HepG2 (cell line): ENCODE measurements around the gene IL1A. TPM values are rescaled to one million over a fixed set of nuclear protein-coding genes. Genes with fewer than 3 reads are reported as not detected.

ENCODE experiments used
- ATAC-seq: fragments of 200-7000 bp; cut with Tn5 transposase; 3 replicates; pipeline ENCODE4 v1.9.1; 2020; ENCODE audit warnings: mild to moderate bottlenecking, moderate library complexity
- BruUV-seq: library from RNA; stranded (reverse); fragments of 400-500 nt; replicated peaks from 2 replicates; lab custom pipeline; 2021; lab: Mats Ljungman, UMichigan
- CTCF ChIA-PET: fragments of 300-600 bp; formaldehyde crosslinking; extraction: SDS; loops from one replicate; lab custom pipeline; 2021; ENCODE audit warnings: low total read pairs, inconsistent platforms, low intra/inter-chr PET ratio; lab: Yijun Ruan, JAX
- POLR2A ChIA-PET: fragments of 350-600 bp; sonication (Branson Sonifier 250); formaldehyde crosslinking; loops from one replicate; lab custom pipeline; 2020; ENCODE audit warnings: antibody characterized with exemption, inconsistent platforms; lab: Yijun Ruan, JAX
- DNase-seq: peaks from one replicate; pipeline ENCODE4 v3.0.0-alpha.2; 2015; ENCODE audit warnings: low spot score
- FAIRE-seq: peaks from 3 replicates; lab custom pipeline; 2011; peaks lifted over from hg19 to GRCh38; lab: Jason Lieb, UNC
- H2AFZ ChIP-seq: one replicate; pipeline ENCODE4 v1.6.1; 2011; ENCODE audit warnings: low read length, inconsistent platforms
- H3K27ac ChIP-seq: fragments of 300-600 bp; 3 replicates; pipeline ENCODE4 v1.8.0; 2011; ENCODE audit warnings: mixed run types, mild to moderate bottlenecking, mixed read lengths, low read length, inconsistent platforms; ENCODE audit not compliant: insufficient read depth; ENCODE audit errors: extremely low read length
- H3K27me3 ChIP-seq, 2 experiments: fragments of 200-600 bp in 1 of 2; 2 replicates in 1 of 2; 3 replicates in 1 of 2; pipeline versions ENCODE4 v1.6.0 to v1.8.0; 2011; ENCODE audit warnings: low read length in 2 of 2, mild to moderate bottlenecking in 2 of 2, moderate library complexity in 2 of 2, inconsistent platforms in 1 of 2; ENCODE audit not compliant: insufficient read depth in 2 of 2, control insufficient read depth in 1 of 2
- H3K36me3 ChIP-seq, 2 experiments: fragments of 200-600 bp in 1 of 2; replicated peaks in 1 of 2; 2 replicates in 1 of 2; 3 replicates in 1 of 2; pipeline versions ENCODE4 v1.5.1 to v1.8.0; 2011; ENCODE audit warnings: low read length in 2 of 2, inconsistent platforms in 1 of 2; ENCODE audit not compliant: insufficient read depth in 2 of 2, control insufficient read depth in 1 of 2
- H3K4me1 ChIP-seq: 2 replicates; pipeline ENCODE4 v1.5.1; 2012; ENCODE audit warnings: low read length, inconsistent platforms; ENCODE audit not compliant: insufficient read depth
- H3K4me2 ChIP-seq: 2 replicates; pipeline ENCODE4 v1.6.0; 2011; ENCODE audit warnings: low read depth, low read length, inconsistent platforms
- H3K4me3 ChIP-seq, 3 experiments: fragments of 200-600 bp in 1 of 3; sonication (generic), shearing (Covaris generic) in 1 of 3; replicated peaks in 1 of 3; 2 replicates each; pipeline ENCODE4 v1.5.1; 2011 to 2016; ENCODE audit warnings: low read length in 3 of 3, inconsistent platforms in 2 of 3, low read depth in 2 of 3, mild to moderate bottlenecking in 2 of 3, control low read depth in 1 of 3, mixed read lengths in 1 of 3; ENCODE audit not compliant: insufficient read depth in 1 of 3
- H3K79me2 ChIP-seq: one replicate; pipeline ENCODE4 v1.6.1; 2011; ENCODE audit warnings: low read length, inconsistent platforms; ENCODE audit not compliant: insufficient read depth
- H3K9ac ChIP-seq: 2 replicates; pipeline ENCODE4 v1.6.0; 2011; ENCODE audit warnings: mild to moderate bottlenecking, low read depth, low read length, inconsistent platforms; ENCODE audit not compliant: insufficient read depth
- H3K9me3 ChIP-seq: 2 replicates; pipeline ENCODE4 v1.5.1; 2012; ENCODE audit warnings: mild to moderate bottlenecking, low read length
- H4K20me1 ChIP-seq: 2 replicates; pipeline ENCODE4 v1.6.0; 2011; ENCODE audit warnings: inconsistent platforms, mild to moderate bottlenecking, low read length, moderate library complexity; ENCODE audit not compliant: insufficient read depth
- ELF4 ChIP-seq: sonication (generic); formaldehyde crosslinking; IDR thresholded peaks from 2 replicates; pipeline ENCODE4 v1.5.0; 2020; ENCODE audit warnings: missing genetic modification reagents, mild to moderate bottlenecking, moderate library complexity, borderline replicate concordance
- EZH2 ChIP-seq: conservative IDR thresholded peaks from 2 replicates; pipeline ENCODE4 v1.6.1; 2012; ENCODE audit warnings: mild to moderate bottlenecking, low read depth, low read length, moderate library complexity
- GATAD1 ChIP-seq: IDR thresholded peaks from 2 replicates; pipeline ENCODE4 v1.6.1; 2016; ENCODE audit warnings: missing genetic modification reagents, missing compliant biosample characterization
- HNRNPLL ChIP-seq: fragments of 200-400 bp; formaldehyde crosslinking; IDR thresholded peaks from 2 replicates; pipeline ENCODE4 v1.6.1; 2017; ENCODE audit warnings: mild to moderate bottlenecking, low read depth, low read length; ENCODE audit not compliant: poor library complexity, severe bottlenecking
- KLF16 ChIP-seq, 2 experiments: sonication (generic) in 1 of 2; formaldehyde crosslinking in 1 of 2; IDR thresholded peaks; 2 replicates each; pipeline versions ENCODE4 v1.6.1 to v1.8.0; 2016 to 2023; ENCODE audit warnings: missing genetic modification reagents in 2 of 2, missing compliant biosample characterization in 1 of 2
- PAWR ChIP-seq: sonication (generic); formaldehyde crosslinking; IDR thresholded peaks from 2 replicates; pipeline ENCODE4 v1.4.0; 2020; ENCODE audit warnings: missing genetic modification reagents, mild to moderate bottlenecking, borderline replicate concordance
- RORA ChIP-seq: sonication (generic); formaldehyde crosslinking; IDR thresholded peaks from 2 replicates; pipeline ENCODE4 v1.5.0; 2020; ENCODE audit warnings: mild to moderate bottlenecking, missing genetic modification reagents, moderate library complexity
- SIX4 ChIP-seq: sonication (generic); formaldehyde crosslinking; IDR thresholded peaks from 2 replicates; pipeline ENCODE4 v1.4.0; 2020; ENCODE audit warnings: missing genetic modification reagents
- SOX5 ChIP-seq: IDR thresholded peaks from 2 replicates; pipeline ENCODE4 v1.6.1; 2016; ENCODE audit warnings: borderline replicate concordance
- ZIK1 ChIP-seq: sonication (generic); formaldehyde crosslinking; IDR thresholded peaks from 2 replicates; pipeline ENCODE4 v1.5.0; 2020; ENCODE audit warnings: mild to moderate bottlenecking, low read depth, missing genetic modification reagents, borderline replicate concordance
- ZNF225 ChIP-seq: sonication (generic); formaldehyde crosslinking; IDR thresholded peaks from 2 replicates; pipeline ENCODE4 v1.4.0; 2020; ENCODE audit warnings: mild to moderate bottlenecking, missing genetic modification reagents
- ZNF235 ChIP-seq: sonication (generic); formaldehyde crosslinking; IDR thresholded peaks from 2 replicates; pipeline ENCODE4 v1.8.1; 2023; ENCODE audit warnings: mild to moderate bottlenecking, missing genetic modification reagents, borderline replicate concordance
- ZNF333 ChIP-seq: sonication (generic); formaldehyde crosslinking; IDR thresholded peaks from 2 replicates; pipeline ENCODE4 v1.4.0; 2020; ENCODE audit warnings: mild to moderate bottlenecking, missing genetic modification reagents, borderline replicate concordance
- ZZZ3 ChIP-seq: sonication (generic); formaldehyde crosslinking; IDR thresholded peaks from 2 replicates; pipeline ENCODE4 v1.4.0; 2020; ENCODE audit warnings: missing genetic modification reagents, mild to moderate bottlenecking, borderline replicate concordance
- WGBS: methylation state at CpG from one replicate; pipeline ENCODE4 v1.1.6; 2017; ENCODE audit warnings: low lambda C conversion rate; 5-methylcytosine and 5-hydroxymethylcytosine counted together
- in situ Hi-C: cut with HindIII; loops from 2 replicates; pipeline ENCODE4 v1.10.0; 2017; ENCODE audit warnings: low pct_unique_long_range_greater_than_20kb; ENCODE audit not compliant: extremely low pct_ligation_motif_present
- intact Hi-C: fragments of 100-400 bp; cut with micrococcal nuclease; formaldehyde crosslinking; loops from one replicate; pipeline ENCODE4 v1.10.0; 2022; ENCODE audit not compliant: unreplicated experiment
- polyA plus RNA-seq, 8 experiments: library from polyadenylated mRNA; depleted of rRNA in 3 of 8; stranded (reverse) in 7 of 8; unstranded in 1 of 8; fragments of >200 nt; fragmentation: Illumina TruSeq in 4 of 8; extraction: Trizol in 4 of 8; gene quantifications; 2 replicates each; pipeline versions ENCODE4 v1.2.1 to v1.2.3, GENCODE V29; 2011 to 2016; ENCODE audit warnings: low read depth in 4 of 8, missing spikeins in 1 of 8, mixed read lengths in 1 of 8; ENCODE audit not compliant: insufficient read depth in 1 of 8
- total RNA-seq, 5 experiments: library from RNA; depleted of rRNA; stranded (reverse); fragments of >200 nt; fragmentation: Illumina TruSeq; extraction: Trizol; gene quantifications; 2 replicates each; pipeline ENCODE4 v1.2.3, GENCODE V29; 2016; ENCODE audit warnings: low read depth in 1 of 5
- TF ChIP-seq, protein P1 (sequence below): sonication (generic); formaldehyde crosslinking; IDR thresholded peaks from 2 replicates; pipeline ENCODE4 v1.4.0; 2020; ENCODE audit warnings: missing genetic modification reagents
- TF ChIP-seq, protein P2 (sequence below): sonication (generic); formaldehyde crosslinking; IDR thresholded peaks from 2 replicates; pipeline ENCODE4 v1.5.0; 2020; ENCODE audit warnings: mild to moderate bottlenecking, missing genetic modification reagents
- TF ChIP-seq, protein P3 (sequence below): sonication (generic); formaldehyde crosslinking; IDR thresholded peaks from 2 replicates; pipeline ENCODE4 v1.8.1; 2023; ENCODE audit warnings: mild to moderate bottlenecking, missing genetic modification reagents
- TF ChIP-seq, protein P4 (sequence below): sonication (generic); formaldehyde crosslinking; IDR thresholded peaks from 2 replicates; pipeline ENCODE4 v1.5.0; 2020; ENCODE audit warnings: missing genetic modification reagents

IL1A gene
- total and polyA plus RNA-seq, 2 of the 13 experiments (the other 11 are each of a cell fraction or from before 2014, with no cell fraction given), result not detected

DNA sequence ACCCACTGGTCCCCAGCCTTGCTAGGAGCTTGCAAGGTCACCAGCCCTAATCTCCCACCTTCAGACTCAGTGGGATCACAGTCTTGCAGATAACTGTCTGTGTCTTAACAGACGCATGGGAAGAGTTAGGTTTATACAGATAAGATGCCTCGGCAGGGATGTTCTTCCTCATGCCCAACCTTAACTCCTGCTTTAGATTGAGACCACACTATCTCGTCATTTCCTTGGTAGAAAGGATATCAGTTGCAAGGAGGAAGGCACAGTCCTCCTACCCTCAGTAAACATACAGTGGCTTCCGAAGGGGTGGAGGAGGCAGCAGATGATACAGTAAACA lies 56.3 kb downstream of the IL1A start:
- DNase-seq (no peak), FAIRE-seq (no peak), ATAC-seq (no peak)
- Histone ChIP-seq H4K20me1 (no peaks in the 10 kb centered on the region), H3K9ac (no peak overlapping the region), H3K9me3 (no peaks in the 10 kb centered on the region), H3K79me2 (no peaks in the 10 kb centered on the region), H3K36me3 (no peaks in the 10 kb centered on the region), H3K4me3 (no peak overlapping the region), H3K4me1 (peaks cover 23% of the 10 kb centered on the region), H3K27me3 (no peaks in the 10 kb centered on the region; a peak in 1 of 5 replicates), H3K4me2 (no peak overlapping the region), H2AFZ (no peak overlapping the region), H3K27ac (no peak overlapping the region)
- WGBS, result 82% methylated on average over 4 of the region's 4 CpGs
- in situ Hi-C loops, result no loop called here
- ChIA-PET POLR2A (no interaction called here), CTCF (interaction anchor here (4.9 to 5.8 kb wide), 2 partner anchors 102 to 127 kb away, joined by 96 to 113 read pairs; no protein-coding TSS in a partner anchor)
- BruUV-seq, result no TSS peak
- intact Hi-C loops, result loop anchor here (5.0 to 10.0 kb wide), 2 partner anchors 246 to 463 kb away; partner anchors contain the start of gene TTL
- TF ChIP-seq ZNF225 (CRISPR knock-in tag) (no peak), EZH2 (no peak), ZIK1 (CRISPR knock-in tag) (no peak), ZZZ3 (CRISPR knock-in tag) (no peak), SOX5 (no peak), ZNF333 (CRISPR knock-in tag) (no peak), GATAD1 (no peak), ZNF235 (no peak), KLF16 (CRISPR knock-in tag; IDR thresholded peaks at IDR 0.05) (no peak), RORA (no peak), SIX4 (no peak), PAWR (CRISPR knock-in tag) (no peak), ELF4 (CRISPR knock-in tag) (no peak), HNRNPLL (no peak)
- TF ChIP-seq, protein P1, sequence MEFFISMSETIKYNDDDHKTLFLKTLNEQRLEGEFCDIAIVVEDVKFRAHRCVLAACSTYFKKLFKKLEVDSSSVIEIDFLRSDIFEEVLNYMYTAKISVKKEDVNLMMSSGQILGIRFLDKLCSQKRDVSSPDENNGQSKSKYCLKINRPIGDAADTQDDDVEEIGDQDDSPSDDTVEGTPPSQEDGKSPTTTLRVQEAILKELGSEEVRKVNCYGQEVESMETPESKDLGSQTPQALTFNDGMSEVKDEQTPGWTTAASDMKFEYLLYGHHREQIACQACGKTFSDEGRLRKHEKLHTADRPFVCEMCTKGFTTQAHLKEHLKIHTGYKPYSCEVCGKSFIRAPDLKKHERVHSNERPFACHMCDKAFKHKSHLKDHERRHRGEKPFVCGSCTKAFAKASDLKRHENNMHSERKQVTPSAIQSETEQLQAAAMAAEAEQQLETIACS (CRISPR knock-in tag), result no peak
- TF ChIP-seq, protein P2, sequence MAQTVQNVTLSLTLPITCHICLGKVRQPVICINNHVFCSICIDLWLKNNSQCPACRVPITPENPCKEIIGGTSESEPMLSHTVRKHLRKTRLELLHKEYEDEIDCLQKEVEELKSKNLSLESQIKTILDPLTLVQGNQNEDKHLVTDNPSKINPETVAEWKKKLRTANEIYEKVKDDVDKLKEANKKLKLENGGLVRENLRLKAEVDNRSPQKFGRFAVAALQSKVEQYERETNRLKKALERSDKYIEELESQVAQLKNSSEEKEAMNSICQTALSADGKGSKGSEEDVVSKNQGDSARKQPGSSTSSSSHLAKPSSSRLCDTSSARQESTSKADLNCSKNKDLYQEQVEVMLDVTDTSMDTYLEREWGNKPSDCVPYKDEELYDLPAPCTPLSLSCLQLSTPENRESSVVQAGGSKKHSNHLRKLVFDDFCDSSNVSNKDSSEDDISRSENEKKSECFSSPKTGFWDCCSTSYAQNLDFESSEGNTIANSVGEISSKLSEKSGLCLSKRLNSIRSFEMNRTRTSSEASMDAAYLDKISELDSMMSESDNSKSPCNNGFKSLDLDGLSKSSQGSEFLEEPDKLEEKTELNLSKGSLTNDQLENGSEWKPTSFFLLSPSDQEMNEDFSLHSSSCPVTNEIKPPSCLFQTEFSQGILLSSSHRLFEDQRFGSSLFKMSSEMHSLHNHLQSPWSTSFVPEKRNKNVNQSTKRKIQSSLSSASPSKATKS (CRISPR knock-in tag), result no peak
- TF ChIP-seq, protein P3, sequence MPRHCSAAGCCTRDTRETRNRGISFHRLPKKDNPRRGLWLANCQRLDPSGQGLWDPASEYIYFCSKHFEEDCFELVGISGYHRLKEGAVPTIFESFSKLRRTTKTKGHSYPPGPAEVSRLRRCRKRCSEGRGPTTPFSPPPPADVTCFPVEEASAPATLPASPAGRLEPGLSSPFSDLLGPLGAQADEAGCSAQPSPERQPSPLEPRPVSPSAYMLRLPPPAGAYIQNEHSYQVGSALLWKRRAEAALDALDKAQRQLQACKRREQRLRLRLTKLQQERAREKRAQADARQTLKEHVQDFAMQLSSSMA (CRISPR knock-in tag), result no peak
- TF ChIP-seq, protein P4, sequence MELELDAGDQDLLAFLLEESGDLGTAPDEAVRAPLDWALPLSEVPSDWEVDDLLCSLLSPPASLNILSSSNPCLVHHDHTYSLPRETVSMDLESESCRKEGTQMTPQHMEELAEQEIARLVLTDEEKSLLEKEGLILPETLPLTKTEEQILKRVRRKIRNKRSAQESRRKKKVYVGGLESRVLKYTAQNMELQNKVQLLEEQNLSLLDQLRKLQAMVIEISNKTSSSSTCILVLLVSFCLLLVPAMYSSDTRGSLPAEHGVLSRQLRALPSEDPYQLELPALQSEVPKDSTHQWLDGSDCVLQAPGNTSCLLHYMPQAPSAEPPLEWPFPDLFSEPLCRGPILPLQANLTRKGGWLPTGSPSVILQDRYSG, result no peak
